Activated B cell treated with CpG ODN at 0.5 μM for 24 hours (primary cell): Measurements from ENCODE around the gene TTC4. TPM values are rescaled to one million over a fixed set of nuclear protein-coding genes. Genes with fewer than 3 reads are reported as not detected.

Source experiments
- ATAC-seq: fragments of 200-7000 bp; cut with Tn5 transposase; one replicate; pipeline ENCODE4 v1.10.0; 2021; ENCODE audit warnings: low read depth, mild to moderate bottlenecking, moderate library complexity
- CTCF ChIA-PET: fragments of 350-600 bp; sonication (Branson Sonifier 250); formaldehyde crosslinking; loops from one replicate; lab custom pipeline; 2021; ENCODE audit warnings: antibody characterized with exemption; lab: Charles Lee
- POLR2A ChIA-PET: fragments of 350-600 bp; sonication (Branson Sonifier 250); formaldehyde crosslinking; loops from one replicate; lab custom pipeline; 2021; ENCODE audit warnings: antibody characterized with exemption; lab: Charles Lee
- DNase-seq: peaks from one replicate; pipeline ENCODE4 v3.0.0; 2022
- H3K27ac Mint-ChIP-seq: one replicate; pipeline ENCODE4 v1.8.0; 2020; ENCODE audit warnings: mixed read lengths
- H3K27me3 Mint-ChIP-seq: one replicate; pipeline ENCODE4 v1.8.0; 2021; ENCODE audit warnings: mixed read lengths
- H3K36me3 Mint-ChIP-seq: one replicate; pipeline ENCODE4 v1.8.0; 2021; ENCODE audit warnings: low read depth, mixed read lengths
- H3K4me1 Mint-ChIP-seq: one replicate; pipeline ENCODE4 v1.8.0; 2021; ENCODE audit warnings: mixed read lengths
- H3K4me3 Mint-ChIP-seq: one replicate; pipeline ENCODE4 v1.8.0; 2020; ENCODE audit warnings: mild to moderate bottlenecking, mixed read lengths
- H3K9me3 Mint-ChIP-seq: one replicate; pipeline ENCODE4 v1.8.0; 2020; ENCODE audit warnings: mixed read lengths
- intact Hi-C: fragments of 100-400 bp; cut with micrococcal nuclease; formaldehyde crosslinking; loops from one replicate; pipeline ENCODE4 v1.15.1; 2024
- total RNA-seq: library from RNA; stranded (reverse); gene quantifications from 2 replicates; pipeline ENCODE4 v1.2.3, GENCODE V29; 2022
- TF ChIP-seq, protein P1 (sequence below): fragments of 200-600 bp; IDR thresholded peaks from one replicate; pipeline ENCODE4 v1.8.0; 2022; ENCODE audit warnings: antibody characterized with exemption, mild to moderate bottlenecking

Gene TTC4
- total RNA-seq, 1 donor from 2014 or later, result 30.8 TPM

DNA sequence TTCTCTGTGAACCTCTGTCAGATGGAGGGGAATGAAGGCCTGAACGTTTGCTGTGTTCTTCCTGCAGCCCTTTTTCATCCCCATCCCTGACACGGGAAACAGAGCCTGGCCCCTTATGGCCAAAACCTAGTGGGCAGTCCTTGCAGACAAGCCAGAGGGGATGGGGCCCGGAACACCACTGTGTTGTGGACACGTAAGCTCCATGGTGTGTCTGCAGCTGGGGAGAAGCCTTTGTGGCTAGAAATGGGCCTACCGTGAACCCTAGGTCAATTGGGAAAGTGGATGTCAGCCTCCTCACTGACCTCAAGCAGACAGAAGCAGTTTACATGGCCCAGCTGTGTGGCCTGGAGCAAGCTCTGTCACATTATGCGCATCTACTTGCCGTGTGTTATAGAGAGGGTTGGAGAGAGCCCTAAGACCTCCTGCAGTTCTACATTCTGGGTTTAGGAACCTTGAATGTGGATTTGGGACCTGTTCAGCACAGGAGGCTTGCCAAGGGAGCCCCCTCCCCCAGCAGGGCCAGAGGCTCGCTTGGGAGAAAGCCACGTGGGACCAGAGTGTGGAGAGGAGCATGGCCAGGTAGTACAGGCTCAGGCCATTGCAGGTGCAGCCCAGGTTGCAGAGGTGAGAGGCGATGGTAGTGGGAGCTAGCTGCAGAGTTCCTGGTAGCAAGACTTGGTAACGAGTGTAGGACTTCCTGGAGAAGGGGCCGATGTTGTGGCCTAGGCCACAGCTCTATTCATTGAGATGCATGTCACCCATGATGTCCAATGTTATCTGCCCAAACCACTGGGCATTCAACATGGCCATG lies 28.0 kb downstream of the TTC4 start:
- POLR2A ChIA-PET, result no interaction called here
- no peak overlapping the region for H3K4me3 Mint-ChIP-seq
- TF ChIP-seq, protein P1, sequence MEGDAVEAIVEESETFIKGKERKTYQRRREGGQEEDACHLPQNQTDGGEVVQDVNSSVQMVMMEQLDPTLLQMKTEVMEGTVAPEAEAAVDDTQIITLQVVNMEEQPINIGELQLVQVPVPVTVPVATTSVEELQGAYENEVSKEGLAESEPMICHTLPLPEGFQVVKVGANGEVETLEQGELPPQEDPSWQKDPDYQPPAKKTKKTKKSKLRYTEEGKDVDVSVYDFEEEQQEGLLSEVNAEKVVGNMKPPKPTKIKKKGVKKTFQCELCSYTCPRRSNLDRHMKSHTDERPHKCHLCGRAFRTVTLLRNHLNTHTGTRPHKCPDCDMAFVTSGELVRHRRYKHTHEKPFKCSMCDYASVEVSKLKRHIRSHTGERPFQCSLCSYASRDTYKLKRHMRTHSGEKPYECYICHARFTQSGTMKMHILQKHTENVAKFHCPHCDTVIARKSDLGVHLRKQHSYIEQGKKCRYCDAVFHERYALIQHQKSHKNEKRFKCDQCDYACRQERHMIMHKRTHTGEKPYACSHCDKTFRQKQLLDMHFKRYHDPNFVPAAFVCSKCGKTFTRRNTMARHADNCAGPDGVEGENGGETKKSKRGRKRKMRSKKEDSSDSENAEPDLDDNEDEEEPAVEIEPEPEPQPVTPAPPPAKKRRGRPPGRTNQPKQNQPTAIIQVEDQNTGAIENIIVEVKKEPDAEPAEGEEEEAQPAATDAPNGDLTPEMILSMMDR, result no peak
- no peaks in the 10 kb centered on the region for H3K27me3 Mint-ChIP-seq
- DNase-seq (no peak), ATAC-seq (no peak)
- no peaks in the 10 kb centered on the region for H3K4me1 Mint-ChIP-seq
- CTCF ChIA-PET, result no interaction called here
- no peaks in the 10 kb centered on the region for H3K9me3 Mint-ChIP-seq
- intact Hi-C loops, result no loop called here
- H3K27ac Mint-ChIP-seq, result no peak overlapping the region
- H3K36me3 Mint-ChIP-seq, result peaks cover 46% of the 10 kb centered on the region

DNA sequence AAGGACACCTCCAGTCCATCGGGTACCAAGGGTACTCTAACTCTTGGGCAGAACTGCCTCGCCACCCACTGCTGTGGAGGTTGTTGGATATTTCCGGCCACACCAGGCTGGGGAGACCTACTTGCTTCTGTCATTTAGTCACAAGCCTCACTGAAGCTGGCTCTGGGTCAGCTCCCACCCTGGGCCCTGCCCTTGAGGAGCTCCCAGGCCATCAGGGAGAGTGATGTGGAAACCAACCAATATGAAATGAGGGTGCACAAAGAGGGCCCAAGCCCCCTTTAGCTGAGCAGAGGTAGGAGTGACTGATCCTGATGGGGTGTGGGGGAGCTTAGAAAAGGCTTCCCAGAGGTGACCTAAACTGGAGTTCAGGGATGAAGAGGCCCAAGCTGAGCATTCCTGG lies 29.0 kb downstream of the TTC4 start:
- TF ChIP-seq, protein P1, result no peak
- Mint-ChIP-seq H3K36me3 (peaks cover 39% of the 10 kb centered on the region), H3K27me3 (no peaks in the 10 kb centered on the region), H3K4me1 (no peaks in the 10 kb centered on the region), H3K9me3 (no peaks in the 10 kb centered on the region), H3K27ac (no peak overlapping the region), H3K4me3 (no peak overlapping the region)
- intact Hi-C loops, result no loop called here
- ChIA-PET CTCF (no interaction called here), POLR2A (no interaction called here)
- no peak for DNase-seq
- no peak for ATAC-seq

DNA sequence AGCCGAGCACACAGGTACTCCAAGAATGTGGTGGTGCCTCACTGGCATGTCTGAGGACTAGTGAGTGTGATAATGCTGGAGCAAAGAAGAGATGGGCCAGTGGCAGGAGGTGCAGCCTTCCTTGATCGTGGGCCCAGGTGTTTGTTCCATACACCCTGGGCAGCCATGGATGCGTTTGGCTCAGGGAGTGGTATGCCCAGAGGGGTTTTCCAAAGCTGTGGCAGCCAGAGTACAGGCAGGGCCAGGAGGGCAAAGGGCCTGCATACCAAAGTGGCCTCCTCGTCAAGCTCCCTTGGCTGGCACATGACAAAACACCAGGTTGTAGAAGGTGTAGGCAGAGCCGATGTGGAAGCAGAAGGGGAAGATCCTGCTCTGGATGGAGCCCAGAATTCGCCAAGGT lies 29.6 kb downstream of the TTC4 start:
- POLR2A ChIA-PET, result no interaction called here
- no peak overlapping the region for H3K27ac Mint-ChIP-seq
- H3K4me1 Mint-ChIP-seq, result no peaks in the 10 kb centered on the region

DNA sequence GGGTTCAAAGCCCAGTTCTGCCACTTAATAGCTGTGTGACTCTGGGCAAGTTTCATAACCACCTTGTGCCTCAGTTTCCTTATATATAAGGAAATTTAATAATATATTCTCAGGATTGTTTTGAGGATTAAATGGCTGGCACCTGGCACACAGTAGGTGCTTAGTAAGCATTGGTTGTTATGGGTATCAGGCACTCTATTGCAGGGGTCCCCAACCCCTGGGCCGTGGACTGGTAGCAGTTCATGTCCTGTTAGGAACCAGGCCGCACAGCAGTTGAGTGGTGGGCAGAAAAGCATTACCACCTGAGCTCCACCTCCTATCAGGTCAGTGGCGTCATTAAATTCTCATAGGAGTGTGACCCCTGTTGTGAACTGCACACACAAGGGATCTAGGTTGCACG lies 30.2 kb downstream of the TTC4 start:
- no peak overlapping the region for H3K27ac Mint-ChIP-seq
- H3K27me3 Mint-ChIP-seq, result no peaks in the 10 kb centered on the region
- DNase-seq (no peak), ATAC-seq (no peak)
- POLR2A ChIA-PET, result no interaction called here
- H3K36me3 Mint-ChIP-seq, result peaks cover 27% of the 10 kb centered on the region
- CTCF ChIA-PET, result no interaction called here
- no peaks in the 10 kb centered on the region for H3K4me1 Mint-ChIP-seq
- no peak overlapping the region for H3K4me3 Mint-ChIP-seq
- intact Hi-C loops, result no loop called here
- no peaks in the 10 kb centered on the region for H3K9me3 Mint-ChIP-seq
- TF ChIP-seq, protein P1, result no peak

More for the DNA sequence above, 29.6 kb downstream of the TTC4 start:
- intact Hi-C loops, result no loop called here
- Mint-ChIP-seq H3K27me3 (no peaks in the 10 kb centered on the region), H3K4me3 (no peak overlapping the region), H3K36me3 (peaks cover 33% of the 10 kb centered on the region), H3K9me3 (no peaks in the 10 kb centered on the region)
- CTCF ChIA-PET, result no interaction called here
- ATAC-seq (no peak), DNase-seq (no peak)
- TF ChIP-seq, protein P1, result no peak

DNA sequence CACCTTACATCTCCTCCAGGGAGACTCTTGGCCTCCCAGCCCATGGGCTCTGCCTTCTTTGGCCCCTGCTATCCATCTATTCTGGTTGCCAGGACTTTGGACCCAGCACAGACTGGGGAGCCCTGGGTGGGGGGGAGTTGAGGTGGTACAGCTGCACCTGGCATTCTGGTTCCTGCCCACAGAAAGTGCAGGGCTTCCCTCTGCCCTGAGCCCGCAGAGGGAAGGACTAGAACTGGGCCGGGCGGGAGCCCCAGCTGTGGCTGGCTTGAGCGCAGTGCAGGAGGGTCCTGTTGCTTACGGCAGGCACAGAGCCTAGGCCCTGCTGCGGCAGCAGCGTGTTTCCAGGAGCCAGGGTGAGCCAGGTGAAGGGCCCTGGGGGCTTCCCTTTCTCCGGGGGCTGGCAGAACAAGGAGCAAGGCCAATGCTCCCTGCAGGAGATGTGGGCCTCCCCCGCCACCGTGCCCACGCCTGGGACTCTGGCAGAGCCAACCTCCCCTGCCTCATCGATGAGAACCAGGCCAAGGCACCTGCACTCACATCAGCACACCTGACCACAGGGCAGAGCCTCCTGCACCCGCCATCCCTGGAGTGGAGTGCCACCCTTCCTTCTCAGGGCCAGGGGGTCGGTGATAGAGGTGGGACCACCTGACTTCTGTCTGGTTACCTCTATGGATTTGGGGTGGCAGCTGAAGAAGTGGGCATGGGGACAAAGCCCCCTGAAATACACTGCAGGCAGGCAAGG lies 32.6 kb downstream of the TTC4 start:
- ATAC-seq (no peak), DNase-seq (no peak)
- Mint-ChIP-seq H3K27ac (no peak overlapping the region), H3K9me3 (no peaks in the 10 kb centered on the region), H3K4me3 (no peak overlapping the region), H3K27me3 (no peaks in the 10 kb centered on the region), H3K4me1 (no peaks in the 10 kb centered on the region), H3K36me3 (peaks cover 6% of the 10 kb centered on the region)
- intact Hi-C loops, result no loop called here
- POLR2A ChIA-PET, result no interaction called here
- CTCF ChIA-PET, result no interaction called here
- TF ChIP-seq, protein P1, result no peak
